GM21526 (cell line): Measurements from ENCODE around the gene MAP4.
"Not testable (repeated sequence)": the region's sequence is repeated elsewhere in the genome, so short reads cannot be mapped to it uniquely, and the experiment has no call there.

ENCODE experiments used
- ATAC-seq: cut with Tn5 transposase; IDR thresholded peaks from one replicate; pipeline ENCODE4 v1.9.1; 2021; ENCODE audit warnings: moderate library complexity; ENCODE audit not compliant: unreplicated experiment, low FRiP score

Gene MAP4, protein sequence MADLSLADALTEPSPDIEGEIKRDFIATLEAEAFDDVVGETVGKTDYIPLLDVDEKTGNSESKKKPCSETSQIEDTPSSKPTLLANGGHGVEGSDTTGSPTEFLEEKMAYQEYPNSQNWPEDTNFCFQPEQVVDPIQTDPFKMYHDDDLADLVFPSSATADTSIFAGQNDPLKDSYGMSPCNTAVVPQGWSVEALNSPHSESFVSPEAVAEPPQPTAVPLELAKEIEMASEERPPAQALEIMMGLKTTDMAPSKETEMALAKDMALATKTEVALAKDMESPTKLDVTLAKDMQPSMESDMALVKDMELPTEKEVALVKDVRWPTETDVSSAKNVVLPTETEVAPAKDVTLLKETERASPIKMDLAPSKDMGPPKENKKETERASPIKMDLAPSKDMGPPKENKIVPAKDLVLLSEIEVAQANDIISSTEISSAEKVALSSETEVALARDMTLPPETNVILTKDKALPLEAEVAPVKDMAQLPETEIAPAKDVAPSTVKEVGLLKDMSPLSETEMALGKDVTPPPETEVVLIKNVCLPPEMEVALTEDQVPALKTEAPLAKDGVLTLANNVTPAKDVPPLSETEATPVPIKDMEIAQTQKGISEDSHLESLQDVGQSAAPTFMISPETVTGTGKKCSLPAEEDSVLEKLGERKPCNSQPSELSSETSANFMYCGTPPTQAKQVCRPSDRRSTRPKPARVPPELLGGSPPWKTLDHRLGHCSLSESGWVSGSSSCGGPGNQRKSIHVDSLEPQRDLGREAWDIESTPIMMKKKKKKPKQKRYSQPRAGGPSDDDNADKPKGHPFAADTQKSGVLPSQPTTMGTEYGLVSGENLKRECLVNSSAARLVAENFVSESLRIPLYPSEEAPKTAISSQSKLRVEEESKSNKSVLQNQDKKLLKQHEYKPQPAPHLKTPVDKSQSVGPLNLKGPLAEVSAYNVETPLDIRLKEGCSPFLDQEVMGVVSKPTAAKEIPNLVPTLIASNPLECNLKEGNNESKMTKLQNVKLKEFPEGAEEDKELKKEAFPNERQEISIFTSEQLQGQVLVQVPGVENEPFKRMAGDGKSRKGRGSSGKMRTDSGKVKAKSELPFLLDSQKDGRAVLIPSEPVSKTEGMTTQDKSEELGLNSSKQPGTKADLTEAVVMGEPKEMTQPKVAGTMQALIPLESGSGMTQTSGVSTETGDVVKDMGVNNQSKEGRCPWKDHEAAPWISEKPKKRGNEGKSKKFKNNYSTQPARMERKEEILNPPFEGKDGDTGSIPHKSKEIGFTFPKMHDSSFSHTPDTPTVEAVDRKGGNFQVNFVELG (N-terminal part only)

DNA sequence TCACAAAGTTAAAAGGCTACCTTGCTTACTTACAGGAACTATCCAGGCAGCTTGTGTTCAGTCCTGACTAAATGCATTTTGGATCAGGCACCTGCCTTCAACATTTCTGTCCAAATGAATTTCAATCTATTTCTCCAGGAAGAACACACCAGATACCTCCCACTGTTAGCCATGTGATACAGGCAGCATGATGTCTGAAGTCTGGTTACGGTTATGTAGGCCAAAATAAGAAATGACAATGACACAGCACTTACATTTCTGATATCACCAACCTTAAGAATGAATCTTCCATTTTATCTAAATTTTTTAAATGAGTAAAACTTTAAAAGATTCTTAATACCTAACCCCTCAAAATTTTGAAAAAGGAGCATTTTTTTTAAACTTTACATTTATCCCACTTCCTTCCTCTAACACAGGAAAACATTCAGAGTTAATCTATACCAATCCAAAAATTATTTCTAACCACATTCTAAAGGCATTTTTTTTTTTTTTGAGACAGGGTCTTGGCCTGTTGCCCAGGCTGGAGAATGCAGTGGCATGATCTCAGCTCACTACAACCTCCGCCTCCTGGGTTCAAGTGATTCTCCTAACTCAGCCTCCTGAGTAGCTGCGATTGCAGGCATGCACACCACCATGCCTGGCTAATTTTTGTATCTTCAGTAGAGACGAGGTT is at the start of gene MAP4:
MAP4 (minus strand) TSS at position 116 of the 673 bp plus-strand sequence. CDS start 17,556 bp downstream, outside the sequence.
- no peak for ATAC-seq

DNA sequence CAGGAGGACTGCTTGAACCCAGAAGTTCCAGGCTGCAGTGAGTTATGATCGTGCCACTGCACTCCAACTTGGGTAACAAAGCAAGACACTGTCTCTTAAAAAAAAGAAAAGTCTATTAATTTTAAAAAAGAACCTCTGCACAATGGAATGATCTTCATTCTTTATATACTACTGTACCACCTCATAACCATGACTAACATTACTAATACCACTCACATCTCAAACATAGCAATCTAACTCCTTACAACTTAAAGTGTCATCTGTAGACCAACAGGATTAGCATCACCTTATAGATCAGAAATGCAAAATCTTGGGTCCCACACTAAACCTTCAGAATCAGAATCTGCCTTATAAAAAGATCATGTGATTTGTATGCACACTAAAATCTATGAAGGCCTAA is 48.8 kb upstream of the MAP4 start:
- ATAC-seq = no peak

DNA sequence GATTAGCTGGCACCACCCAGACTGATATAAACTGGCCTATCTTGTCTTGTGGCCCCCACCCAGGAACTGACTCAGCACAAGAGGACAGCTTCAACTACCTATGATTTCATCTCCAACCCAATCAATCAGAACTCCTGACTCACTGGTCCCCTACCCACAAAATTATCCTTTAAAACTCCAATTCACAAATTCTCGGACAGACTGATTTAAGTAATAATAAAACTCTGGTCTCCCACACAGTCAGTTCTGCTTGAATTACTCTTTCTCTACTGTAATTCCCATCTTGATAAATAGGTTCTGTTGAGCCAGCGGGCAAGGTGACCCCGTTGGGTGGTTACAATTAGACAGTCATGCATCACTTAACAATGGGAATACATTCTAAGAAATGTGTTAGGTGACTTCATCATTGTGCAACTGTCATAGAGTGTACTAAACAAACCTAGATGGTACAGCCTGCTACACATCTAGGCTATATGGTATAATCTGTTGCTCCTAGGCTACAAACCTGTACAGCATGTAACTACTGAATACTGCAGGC is 48.1 kb upstream of the MAP4 start:
- no peak for ATAC-seq

DNA sequence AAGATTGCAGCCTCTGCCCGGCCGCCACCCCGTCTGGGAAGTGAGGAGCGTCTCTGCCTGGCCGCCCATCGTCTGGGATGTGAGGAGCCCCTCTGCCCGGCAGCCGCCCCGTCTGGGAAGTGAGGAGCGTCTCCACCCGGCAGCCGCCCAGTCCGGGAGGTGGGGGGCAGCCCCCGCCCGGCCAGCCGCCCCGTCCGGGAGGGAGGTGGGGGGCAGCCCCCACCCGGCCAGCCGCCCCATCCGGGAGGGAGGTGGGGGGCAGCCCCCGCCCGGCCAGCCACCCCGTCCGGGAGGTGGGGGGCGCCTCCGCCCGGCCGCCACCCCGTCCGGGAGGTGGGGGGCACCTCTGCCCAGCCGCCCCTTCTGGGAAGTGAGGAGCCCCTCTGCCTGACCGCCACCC is 45.4 kb upstream of the MAP4 start:
- ATAC-seq = not testable (repeated sequence)

DNA sequence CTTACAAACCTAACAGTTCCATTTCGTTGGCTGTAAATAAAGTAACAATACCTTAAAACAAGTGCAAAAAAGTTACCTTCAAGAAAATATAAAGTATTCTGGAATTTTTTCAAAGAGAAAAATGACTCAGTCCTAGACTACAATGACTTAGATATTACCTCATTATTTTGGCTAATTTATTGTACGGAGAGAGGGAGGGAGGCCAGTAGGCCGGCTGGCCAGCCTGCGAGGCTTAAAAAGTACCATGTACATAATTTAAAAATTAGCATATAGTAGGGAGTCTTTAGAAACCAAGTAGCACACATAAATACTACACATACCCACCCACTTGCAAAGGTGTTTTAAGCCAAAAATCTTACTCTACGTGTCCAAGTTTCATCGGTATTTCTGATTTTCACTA is 41.9 kb upstream of the MAP4 start:
- no peak for ATAC-seq

DNA sequence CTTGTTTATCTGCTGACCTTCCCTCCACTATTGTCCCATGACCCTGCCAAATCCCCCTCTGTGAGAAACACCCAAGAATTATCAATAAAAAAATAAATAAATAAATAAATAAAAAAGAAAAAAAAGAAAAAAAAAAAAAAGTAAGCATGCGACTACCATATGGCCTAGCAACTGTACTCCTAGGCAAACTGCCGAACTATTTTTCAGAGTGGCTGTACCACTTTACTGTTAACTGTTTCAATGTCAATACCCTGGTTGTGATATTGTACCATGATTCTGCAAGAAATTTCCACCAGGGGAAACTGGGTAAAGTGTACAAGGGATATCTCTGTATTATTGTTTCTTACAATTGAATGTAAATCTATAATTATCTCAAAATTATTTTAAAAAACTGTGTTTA is 41.3 kb upstream of the MAP4 start:
- ATAC-seq = no peak

DNA sequence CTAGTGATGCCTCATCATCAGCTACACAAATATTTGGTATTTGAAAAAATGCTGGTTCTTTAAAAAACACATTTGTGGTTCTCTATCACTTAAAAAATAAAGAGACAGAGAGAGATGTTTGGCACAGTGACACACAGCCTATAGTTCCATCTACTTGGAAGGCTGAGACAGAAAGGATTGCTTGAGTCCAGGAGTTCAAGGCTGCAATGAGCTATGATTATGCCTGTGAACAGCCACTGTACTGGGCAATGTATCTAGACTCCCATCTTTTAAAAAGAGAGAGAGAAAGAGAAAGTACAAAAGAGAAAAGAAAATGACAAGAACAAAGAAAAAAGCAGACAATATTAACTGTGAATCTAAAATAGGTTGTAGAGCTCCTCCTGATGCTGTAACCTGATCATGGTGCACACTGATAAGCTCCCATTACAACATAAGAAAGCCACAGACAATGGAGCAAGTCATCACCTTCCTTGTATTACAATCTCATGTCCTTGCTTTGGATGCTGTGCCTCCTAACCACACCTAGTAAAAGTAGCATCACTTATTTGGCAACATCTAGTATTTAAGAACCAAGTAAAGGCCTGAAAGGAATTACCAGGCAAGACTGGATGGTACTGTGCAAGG is 31.7 kb upstream of the MAP4 start:
- no peak for ATAC-seq

DNA sequence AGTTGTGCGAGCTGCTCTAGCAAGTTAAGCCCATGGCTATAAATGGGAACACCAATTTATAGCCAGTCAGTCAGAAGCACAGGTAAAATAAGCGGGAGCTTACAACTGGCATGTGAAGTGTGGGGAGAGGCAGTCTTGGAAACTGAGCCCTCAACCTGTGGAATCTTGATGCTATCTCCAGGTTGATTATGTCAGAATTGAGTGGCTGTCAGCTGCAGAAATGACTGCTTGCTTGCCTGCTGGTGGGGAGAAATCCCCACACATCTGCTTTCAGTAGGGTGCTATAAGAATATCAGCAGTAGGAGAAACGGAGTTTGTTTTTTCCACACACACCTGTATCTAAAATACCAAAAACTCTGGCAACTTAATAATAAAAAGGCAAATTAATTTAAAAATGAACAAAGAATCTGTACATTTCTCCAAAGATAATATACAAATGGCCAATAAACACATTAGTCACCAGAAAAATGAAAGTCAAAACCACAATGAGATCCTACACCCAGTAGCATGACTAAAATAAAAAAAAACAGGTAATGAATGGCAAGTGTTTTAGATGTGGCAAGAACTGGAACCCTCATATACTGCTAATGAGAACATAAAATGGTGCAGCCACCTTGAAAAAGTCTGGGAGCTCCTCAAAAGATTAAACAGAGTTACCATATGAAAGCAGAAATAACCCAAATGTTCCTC is 26.0 kb upstream of the MAP4 start:
- no peak for ATAC-seq

DNA sequence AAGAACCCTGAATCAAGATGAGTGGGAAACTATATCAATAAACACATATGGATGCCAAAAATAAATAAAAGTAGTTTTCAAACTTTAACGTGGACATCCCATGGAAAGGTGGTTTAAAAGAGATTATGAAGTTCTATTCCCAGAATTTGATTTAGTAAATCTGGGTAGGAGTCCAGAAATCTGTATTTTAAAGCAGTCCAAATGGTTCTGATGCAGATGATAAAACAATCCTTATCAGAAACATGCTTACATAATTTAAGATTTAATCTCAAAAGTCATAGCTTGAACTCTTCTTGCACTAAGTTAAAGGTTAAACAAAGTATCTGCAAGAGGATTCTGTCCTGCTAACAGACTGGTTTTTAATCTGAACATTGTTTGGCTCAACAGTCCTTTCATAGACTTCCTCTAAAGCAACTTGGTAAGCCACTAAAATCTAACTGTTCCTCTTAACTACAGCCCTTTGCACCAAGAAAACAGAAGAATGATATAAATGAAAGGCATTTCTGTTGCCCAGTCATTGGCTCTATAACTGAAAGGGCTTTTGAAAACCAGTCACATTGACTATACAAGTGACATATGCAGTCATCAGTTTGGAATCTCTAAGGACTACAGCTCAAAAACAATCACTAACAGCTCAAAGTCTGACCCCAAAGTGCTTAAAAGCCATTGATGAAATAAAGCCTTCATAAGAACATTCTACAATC is 23.4 kb upstream of the MAP4 start:
- ATAC-seq = no peak

DNA sequence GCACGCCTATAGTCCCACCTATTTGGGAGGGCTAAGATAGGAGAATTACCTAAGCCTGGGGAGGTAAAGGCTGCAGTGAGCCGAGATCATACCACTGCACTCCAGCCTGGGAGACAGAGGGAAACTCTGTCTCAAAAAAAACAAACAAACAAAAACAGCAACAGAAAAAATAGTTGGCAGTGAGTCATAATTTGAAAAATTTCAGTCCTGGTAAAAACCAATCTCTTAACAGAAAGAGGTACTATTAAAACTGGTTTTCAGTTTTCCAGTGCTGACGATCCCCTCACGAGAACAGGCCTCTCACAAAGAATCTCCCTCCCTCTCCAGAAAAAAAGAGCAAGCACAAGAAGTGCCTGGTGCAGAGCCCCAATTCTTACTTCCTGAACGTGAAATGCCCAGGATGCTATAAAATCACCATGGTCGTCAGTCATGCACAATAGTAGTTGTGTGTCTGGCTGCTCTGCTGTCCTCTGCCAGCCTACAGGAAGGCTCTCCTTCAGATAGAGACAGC is 22.8 kb upstream of the MAP4 start:
- no peak for ATAC-seq

DNA sequence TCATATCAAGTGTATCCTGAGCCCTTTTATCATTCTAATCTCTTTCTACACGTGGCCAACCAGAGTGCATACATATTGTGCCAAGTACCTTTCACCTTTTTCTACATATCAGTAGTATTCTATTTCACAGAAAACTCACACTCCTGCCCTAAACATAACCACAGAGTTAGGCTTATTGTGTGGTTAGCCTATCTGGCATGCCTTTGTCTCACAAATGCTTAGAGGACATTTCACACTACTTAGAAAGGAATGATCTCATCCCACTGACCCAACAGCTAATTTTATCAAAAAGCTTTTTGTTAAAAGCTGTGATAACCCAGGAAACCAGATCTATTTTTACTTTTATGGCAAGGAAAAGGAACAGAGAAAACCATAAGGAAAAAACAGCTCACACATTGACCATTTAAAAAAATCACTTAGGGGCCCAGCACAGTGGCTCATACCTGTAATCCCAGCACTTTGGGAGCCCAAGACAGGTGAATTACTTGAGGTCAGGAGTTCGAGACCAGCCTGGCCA is 17.8 kb upstream of the MAP4 start:
- no peak for ATAC-seq

DNA sequence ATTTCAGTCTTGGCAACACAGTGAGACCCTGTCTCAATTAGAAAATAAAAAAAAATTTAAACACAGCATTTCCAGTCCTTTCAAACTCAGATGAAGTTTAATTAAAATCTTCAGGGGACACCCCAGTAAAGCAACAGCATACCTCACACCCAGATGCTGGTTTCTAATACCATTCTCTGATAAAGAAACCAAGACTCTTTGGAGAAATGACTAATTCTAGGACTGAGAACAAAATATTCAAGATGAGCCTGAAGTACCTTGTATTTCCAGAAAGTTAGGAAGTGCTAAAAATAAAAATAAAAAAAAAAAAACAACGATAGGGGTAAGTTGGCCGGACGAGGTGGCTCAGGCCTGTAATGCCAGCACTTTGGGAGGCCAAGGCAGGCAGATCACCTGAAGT is 14.0 kb upstream of the MAP4 start:
- no peak for ATAC-seq

DNA sequence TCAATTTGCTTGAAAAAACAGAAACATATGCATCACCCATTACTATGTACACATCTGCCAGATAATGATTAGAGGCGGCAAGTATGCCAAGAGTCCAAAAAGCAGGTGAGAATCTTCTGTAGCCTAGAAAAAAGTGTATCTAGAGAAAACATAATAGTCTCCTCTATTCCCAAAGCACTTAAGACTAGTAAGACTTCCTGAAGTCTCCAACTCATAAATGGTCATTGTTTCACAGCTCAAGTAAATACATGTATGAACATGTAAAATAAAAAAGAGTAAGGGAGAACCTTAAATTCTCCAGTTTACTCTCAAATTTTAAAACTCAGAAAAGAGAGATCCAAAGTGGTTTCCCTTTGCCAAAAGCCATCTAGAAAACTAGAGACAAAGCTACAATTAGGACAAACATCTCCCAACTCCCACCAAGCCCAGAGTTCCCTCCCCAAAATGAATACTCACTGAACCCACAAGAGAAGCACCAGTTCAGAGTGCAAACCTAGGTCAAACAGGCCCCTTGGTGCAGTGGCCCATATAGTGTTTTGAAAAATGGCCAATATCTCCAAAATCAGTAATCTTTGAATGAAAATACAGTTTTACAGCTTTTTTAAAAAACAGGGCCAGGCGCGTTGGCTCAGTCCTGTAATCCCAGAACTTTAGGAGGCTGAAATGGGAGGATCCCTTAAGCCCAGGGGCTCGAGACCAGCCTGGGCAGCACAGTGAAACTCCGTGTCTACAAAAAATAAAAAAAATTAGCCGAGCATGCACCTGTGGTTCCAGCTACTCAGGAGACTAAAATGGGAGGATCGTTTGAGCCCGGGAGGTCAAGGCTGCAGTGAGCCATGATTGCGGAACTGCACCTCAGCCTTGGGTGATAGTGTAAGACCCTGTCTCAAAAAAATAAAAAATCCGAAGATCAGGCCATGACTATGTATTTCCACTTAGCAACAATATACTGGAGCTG is 11.0 kb upstream of the MAP4 start:
- ATAC-seq = no peak

DNA sequence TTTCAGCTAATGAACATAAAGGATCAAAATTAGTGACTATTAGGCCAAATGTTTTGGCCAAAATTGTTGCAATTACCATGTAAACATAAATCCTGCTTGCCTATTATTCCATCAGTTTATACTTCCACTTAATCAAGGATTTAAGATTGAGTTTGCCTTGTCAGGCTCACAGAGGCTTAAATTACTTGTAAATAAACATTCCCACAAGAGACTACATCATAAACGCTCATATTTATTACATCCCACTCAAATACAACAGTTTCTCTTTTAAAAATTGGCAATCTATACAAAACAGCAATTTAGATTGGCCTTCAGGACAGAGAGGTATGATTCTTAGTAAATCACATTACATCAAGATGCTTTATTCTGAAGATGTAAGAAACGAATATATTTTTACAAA is 9.9 kb upstream of the MAP4 start:
- no peak for ATAC-seq

DNA sequence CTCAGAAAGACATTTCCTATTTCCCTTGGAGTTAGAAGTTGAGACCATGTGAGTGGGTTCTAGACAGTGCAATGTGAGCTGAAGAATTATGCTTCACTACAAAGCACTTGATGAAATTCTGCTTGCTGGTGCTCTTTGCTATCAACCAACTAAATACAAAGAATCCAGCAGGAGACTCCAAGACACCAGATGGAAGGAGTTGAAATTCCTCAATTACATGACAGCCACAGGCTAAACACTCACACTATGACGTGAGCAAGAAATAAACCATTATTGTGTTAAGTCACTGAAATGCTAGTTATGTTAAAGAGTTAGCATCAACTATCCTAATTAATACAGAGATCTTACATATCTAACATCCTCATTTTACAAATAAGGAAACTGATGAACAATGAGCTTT is 8.2 kb upstream of the MAP4 start:
- ATAC-seq = no peak

DNA sequence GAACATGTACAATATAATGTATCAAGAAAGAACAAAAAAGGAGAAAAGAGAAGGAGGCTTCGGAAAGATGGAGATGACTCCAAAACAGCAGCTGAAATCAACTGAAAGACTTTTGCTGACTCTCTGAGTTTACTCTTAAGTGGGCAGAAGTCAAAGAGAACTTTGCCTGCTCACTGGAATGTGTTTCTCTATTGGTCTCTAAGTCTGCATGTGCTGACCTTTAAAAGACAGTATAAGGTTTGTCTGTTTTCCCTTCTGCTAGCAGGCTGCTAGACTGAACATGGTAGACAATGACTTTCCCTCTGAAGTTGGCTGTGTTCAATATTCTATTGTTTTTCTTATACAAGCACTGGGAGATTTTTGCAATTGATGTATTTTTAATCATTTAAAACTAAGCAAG is 7.2 kb upstream of the MAP4 start:
- no peak for ATAC-seq

DNA sequence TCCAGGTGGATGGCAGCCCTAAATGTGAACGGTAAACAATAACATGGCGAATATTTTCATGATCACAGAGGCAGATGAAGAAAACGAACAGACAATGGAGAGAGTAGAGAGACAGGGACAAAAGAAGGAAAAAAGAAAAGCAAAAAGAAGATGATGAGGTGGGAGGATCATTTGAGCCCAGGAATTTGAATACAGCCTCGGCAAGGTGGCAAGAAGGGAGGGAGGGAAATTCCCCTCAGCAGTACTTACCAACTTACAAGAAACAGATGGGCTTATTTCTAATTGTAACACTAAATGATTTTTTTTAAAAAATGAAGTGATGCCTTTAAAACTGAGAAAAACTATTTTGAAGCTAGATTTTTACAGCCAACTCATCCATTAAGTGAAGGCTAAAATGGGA is 6.0 kb upstream of the MAP4 start:
- ATAC-seq = no peak
